Renal pelvis (tissue), 12 donors: ENCODE results near the gene CAPN13. TPM values are rescaled to one million over a fixed set of nuclear protein-coding genes. Genes with fewer than 3 reads are reported as not detected.

ENCODE experiments used
- DNase-seq: peaks from one replicate; pipeline ENCODE4 v3.0.0-alpha.2; 2013
- long read RNA-seq, 16 experiments: transcript quantifications; one replicate each; lab custom pipeline, GENCODE V29; 2026
- polyA plus RNA-seq, 3 donors: library from polyadenylated mRNA; unstranded; fragments of 120-200 nt; gene quantifications; one replicate each; pipeline ENCODE4 v1.2.1, GENCODE V29; 2013; ENCODE audit not compliant: insufficient read length in 3 of 3

The CAPN13 gene
- 1 to 10 TPM; 1.4 to 3.4 (median 3.1) TPM for polyA plus RNA-seq
- long read RNA-seq, donor 1: 0 reads
- long read RNA-seq, donor 2: 0 reads
- long read RNA-seq, donor 3: 0 reads
- long read RNA-seq, donor 4: 0 reads
- long read RNA-seq, donor 5: 0 reads
- long read RNA-seq, donor 6: 0 reads
- long read RNA-seq, donor 7: 0 reads
- long read RNA-seq, donor 8: 0 reads
- long read RNA-seq, donor 9: 0 reads
- long read RNA-seq, donor 10: 0 reads
- long read RNA-seq, donor 11: 0 reads
- long read RNA-seq, donor 12: 0 reads
- long read RNA-seq, donor 13: 0 reads
- long read RNA-seq, donor 14: 0 reads
- long read RNA-seq, donor 15: 0 reads
- long read RNA-seq, donor 16: 0 reads

- no peak for DNase-seq
Observed at GRCh38 chr2:30807249-30807648, at the start of gene CAPN13. Gene CAPN13, minus strand, starts transcription at chr2:30807446. Its CDS starts 20,121 bp downstream, at chr2:30787325.

DNA sequence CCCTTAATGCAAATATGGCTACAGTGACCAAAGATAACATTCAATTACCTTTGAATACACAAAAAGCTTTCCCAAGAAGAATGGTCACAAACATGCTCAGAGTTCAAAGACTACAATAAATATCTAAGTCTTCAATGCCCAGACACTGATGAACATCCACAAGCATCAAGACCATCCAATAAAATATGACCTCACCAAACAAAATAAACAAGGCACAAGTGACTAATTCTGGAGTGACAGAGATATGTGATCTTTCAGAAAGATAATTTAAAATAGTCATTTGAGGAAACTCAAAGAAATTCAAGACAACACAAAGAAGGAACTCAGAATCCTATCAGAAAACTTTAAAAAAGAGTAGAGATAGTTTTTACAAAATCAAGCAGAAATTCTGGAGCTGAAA is 40.6 kb upstream of the CAPN13 start:
- DNase-seq: no peak

- DNase-seq: no peak
Observed at GRCh38 chr2:30847329-30847728, 40.1 kb upstream of the CAPN13 start.

DNA sequence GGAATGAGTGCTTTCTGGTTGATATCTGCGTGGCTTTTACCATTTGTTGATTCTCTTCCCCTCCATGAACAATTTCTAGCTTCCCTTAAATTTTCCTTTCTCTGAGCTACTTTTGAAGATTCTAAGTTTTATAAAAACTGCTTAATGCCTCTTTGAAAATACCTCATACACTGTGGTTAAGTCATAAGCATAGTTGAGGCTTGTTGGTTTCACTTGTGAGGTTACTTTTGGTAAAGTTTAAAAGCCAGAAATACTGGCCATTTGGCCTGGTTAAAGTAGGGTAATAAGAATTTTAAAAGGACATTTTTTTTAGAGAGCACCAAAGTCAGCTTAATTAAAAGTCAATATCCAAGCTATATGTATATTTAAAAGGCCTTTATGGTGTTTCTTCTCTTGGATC is 21.3 kb upstream of the CAPN13 start:
- no peak for DNase-seq

- DNase-seq: no peak
Observed at GRCh38 chr2:30826916-30827315, 19.7 kb upstream of the CAPN13 start.

DNA sequence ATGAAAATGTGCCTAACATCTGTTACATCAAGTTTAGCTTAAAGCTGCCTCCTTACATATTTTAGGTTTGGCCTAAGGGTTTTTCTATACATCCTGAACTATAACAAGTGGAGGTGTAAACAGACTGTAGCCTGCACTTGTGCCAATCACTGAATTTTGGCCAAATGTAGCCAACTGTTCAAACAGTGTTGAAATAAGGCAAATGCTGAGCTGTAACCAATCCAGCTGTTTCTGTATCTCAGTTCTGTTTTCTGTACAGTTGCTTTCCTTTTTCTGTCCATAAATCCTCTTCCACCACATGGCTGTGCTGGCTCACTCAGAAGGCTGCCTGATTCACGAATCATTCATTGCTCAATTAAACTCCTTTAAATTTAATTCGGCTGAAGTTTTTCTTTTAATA is 19.2 kb upstream of the CAPN13 start:
- DNase-seq: no peak

GRCh38 chr2:30823452-30823851 is 16.2 kb upstream of the CAPN13 start:
- no peak for DNase-seq

DNA sequence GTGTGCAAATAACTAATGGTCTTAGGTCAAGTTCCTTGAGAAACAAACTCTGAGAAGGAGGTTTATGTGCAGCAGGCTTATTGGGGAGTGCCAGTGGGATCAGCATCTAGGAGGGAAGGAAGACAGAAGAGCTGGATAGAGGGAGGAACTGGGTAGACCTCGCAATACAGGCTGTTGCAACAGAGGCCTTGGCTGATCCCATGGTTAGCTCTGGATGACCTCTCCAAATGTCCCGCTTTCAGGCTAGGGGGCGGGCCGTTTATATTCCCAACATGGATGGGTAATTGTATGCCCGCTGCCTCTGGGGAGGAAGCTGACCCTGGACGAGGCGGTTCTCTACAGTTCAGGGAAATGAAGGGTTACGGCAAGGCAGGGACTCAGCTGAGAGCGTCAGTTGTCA is 14.7 kb upstream of the CAPN13 start:
- DNase-seq: no peak

DNA sequence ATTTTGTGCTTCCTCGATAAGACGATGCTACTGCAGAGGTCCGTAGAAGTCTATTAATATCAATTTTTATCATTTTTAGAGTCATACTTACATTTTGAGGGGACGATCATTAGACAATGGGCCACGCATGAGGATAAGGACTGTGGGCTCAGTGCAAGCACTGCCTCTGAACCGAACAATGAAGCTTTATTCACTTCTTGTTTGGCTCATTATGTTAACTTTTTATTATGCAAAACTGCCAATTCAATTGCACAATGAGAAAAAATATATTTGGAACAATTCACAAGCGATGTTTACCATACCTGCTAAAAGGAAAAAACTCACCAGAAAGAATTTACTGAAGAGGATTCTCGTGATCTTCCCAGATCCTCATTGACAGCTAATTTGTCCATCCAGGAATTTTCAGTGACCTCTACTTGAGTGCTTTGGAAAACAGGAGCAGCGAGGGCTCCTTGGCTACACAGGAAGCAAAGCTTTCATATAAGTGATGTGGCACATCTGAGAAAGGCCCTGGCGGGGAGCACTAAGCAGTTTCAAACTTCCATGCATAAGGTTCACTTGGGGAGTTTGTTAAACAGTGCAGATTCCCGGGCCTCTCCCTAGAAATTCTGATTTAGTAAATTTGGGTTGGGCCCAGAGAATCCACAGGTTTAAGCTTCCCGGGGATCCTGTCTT is 13.3 kb upstream of the CAPN13 start:
- no peak for DNase-seq

DNA sequence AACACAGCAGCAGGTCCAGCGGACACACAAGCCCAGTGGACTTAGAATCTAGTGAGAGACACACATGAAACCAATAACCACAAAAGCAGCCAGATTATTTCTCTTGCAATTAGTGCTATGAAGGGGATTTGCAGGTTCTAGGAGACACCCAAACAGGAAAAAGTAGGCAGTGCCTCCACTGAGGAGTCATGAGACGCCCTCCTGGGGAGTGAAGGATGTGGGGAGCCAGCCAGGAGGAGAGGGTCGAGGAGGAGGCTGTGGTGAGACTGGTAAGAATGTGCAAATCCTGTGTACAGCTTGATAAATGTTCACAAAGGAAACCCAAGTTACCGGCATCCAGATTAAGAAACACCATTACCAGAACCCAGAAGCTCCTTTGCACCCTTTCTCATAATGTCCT is 2.7 kb upstream of the CAPN13 start:
- DNase-seq: no peak

DNA sequence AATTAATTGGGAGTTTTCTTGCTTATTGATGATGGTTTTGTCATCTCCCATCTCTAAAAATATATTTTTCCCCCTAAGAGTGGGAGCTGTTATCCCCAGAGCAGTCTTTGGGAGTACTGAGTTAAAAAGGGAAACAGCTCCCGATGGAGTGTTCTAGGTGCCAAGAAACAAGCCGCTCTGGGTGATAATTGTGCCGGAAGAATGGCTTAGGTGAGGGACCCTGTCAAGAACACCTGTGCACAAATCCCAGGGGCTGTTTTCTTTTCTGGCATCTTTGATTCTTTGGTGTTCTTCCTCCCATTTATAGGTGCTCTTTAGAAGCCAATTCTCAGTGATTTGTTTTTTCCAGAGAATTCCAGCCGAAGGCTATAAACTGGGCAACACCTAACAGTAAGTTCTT is 1.4 kb upstream of the CAPN13 start:
- DNase-seq: no peak

DNA sequence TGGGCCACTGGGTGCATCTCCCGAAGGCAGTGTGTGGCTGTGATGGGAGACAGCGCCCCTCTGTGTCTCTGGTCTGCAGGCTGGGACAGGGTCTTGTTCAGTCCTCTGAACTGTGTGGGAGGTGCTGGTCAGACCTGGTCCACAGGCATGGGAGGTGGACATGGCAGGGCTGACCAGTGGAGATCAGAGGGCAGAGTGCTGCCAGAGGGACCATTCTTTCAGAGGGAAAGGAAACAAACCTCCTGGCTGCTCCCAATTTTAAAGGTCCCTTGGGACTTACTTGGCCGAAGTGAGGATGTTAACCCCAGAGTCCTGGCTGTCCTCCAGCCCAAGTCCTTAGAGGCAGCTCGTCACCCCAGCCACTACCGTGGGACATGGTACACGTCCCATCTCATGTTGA is 4.0 kb downstream of the CAPN13 start:
- no peak for DNase-seq

DNA sequence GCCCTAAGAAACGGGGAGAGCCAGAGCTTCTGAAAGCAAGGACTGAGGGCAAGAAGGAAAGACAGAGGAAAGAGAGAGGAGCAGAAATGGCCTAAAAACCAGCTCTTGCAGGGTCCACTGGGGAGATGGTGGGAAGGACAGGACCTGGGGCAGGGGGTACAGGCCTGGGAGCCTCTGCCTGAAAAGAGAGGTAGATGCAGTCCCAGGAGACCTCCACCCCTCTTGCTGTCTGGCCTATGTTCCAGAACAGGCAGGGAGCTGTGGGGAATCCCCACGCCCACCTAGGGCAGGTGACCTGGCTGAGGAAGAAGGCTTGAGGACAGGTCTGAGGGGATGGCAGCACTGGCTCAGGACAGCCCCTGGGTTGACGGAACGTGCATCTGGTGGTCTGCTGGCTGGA is 4.6 kb downstream of the CAPN13 start:
- no peak for DNase-seq

DNA sequence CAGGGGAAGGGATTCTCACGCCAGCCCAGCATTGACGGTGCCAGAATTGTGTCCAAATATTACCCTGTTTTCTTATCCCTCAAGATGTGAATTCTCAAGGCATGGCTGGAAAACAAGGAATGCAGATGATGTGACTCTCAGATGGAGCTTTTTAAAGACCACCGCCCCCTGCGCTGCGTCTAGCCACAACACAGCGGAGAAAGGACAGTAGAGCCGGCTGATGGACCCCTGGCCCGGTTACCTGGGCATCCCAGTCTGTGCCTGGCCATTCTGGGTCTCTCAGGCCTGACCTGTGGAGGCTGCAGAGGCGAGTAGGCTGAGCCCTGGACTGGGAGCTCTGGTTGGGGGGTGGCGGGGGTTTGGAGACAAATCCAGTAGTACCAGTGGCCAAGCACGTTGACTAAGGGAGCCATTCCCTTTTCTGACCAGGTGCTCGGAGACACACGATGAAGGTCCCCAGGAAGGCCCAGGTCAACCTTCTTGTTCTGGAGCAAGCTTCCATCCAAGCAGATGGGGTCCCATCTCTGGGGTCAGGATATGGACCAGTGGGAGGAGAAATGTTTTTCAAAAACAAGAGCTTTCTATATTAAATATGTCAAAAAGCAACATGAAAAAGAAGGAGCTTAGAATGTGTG is 5.3 kb downstream of the CAPN13 start:
- no peak for DNase-seq

DNA sequence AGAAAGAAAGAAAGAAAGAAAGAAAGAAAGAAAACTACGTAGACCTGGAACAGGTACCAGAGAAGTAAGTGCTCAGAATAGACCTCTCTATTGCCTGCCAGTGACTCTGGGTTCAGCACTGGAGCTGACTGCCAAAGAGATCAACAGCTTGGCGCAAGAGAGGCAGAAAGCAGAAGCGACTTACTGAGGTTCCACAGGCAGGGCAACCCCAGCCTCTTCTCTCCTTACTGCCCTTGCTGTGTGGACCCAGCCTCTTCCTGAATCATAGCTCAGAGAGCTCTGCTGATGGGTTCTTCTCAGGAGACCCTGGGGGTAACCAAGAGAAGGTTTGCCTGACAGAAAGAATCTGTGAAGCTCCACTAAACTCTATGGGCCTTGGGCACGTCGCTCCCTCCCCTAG is 7.1 kb downstream of the CAPN13 start:
- DNase-seq: no peak

GRCh38 chr2:30799366-30799765 is 7.9 kb downstream of the CAPN13 start:
- no peak for DNase-seq

GRCh38 chr2:30798536-30798991 is 8.7 kb downstream of the CAPN13 start:
- peak; percentile 75 for DNase-seq

- no peak for DNase-seq
Observed at GRCh38 chr2:30797381-30798015, 9.7 kb downstream of the CAPN13 start.

GRCh38 chr2:30796699-30797098 is 10.5 kb downstream of the CAPN13 start:
- DNase-seq: no peak

GRCh38 chr2:30792521-30792920 is 14.7 kb downstream of the CAPN13 start:
- no peak for DNase-seq

DNA sequence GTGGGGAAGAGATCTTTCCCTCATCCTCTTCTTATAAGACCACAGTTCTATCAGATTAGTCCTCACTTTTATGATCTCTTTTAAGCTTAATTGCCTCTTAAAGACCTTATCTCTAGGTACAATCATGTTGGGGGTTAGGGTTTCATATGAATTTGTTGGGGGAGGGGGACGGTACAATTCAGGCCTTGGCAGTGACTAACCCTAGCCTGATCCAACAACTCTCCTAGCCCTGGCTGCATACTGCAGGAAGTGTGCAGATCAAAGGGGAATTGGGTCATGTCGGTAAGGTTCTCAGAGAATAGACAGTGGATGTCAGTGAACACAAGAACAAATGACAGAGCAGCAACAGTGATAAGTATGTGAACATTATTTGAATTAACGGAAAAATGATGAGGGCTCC is 16.4 kb downstream of the CAPN13 start:
- no peak for DNase-seq

DNA sequence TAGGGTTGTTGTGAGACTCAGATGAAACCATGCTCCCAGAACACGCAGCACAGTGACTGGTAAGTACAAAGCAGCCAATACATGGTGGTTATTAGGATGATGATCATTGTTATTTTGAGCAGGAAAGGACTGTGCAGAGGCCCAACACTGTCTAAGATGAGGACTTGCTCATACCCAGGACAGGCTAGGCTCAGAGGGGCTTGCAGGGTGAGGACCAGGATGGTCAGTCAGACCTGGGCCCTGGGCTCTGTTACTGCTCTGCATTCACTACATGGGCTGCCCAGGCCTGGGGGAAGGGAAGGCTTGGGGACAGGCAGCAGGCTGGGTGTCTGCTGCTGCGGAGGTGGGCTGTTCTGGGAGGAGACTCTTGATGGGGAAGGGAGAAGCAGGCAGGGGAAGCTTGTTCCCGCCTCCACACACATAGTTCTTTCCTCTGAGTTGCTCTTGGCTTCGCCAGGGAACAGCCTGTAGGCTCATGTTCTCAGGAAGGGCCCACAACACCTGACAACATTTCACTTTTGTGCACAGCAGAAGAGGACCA is 17.5 kb downstream of the CAPN13 start:
- DNase-seq: no peak
